Mesothelial cell of epicardium (in vitro differentiated cells): ENCODE data around the gene MPHOSPH8. TPM values are rescaled to one million over a fixed set of nuclear protein-coding genes. Genes with fewer than 3 reads are reported as not detected.

Experiments used
- DNase-seq, 2 experiments: peaks; one replicate each; pipeline ENCODE4 v3.0.0; 2021; ENCODE audit warnings: low spot score in 2 of 2; ENCODE audit not compliant: unreplicated experiment in 2 of 2
- H3K27ac Mint-ChIP-seq: 2 replicates; pipeline ENCODE4 v1.8.0; 2021; ENCODE audit warnings: mixed read lengths
- H3K27me3 Mint-ChIP-seq: 2 replicates; pipeline ENCODE4 v1.8.0; 2021; ENCODE audit warnings: low read depth, mixed read lengths
- H3K36me3 Mint-ChIP-seq: 2 replicates; pipeline ENCODE4 v1.8.0; 2021; ENCODE audit warnings: mixed read lengths
- H3K4me1 Mint-ChIP-seq: 2 replicates; pipeline ENCODE4 v1.8.0; 2021; ENCODE audit warnings: mixed read lengths
- H3K4me3 Mint-ChIP-seq: 2 replicates; pipeline ENCODE4 v1.8.0; 2021; ENCODE audit warnings: mild to moderate bottlenecking, moderate library complexity, mixed read lengths
- H3K9me3 Mint-ChIP-seq: 2 replicates; pipeline ENCODE4 v1.8.0; 2021; ENCODE audit warnings: mixed read lengths
- total RNA-seq: library from RNA; stranded (reverse); gene quantifications from 3 replicates; pipeline ENCODE4 v1.2.1, GENCODE V29; 2021
- TF ChIP-seq, protein P1 (sequence below): fragments of 200-600 bp; sonication (generic); IDR thresholded peaks from one replicate; pipeline ENCODE4 v1.5.0; 2021; ENCODE audit warnings: antibody characterized with exemption; ENCODE audit not compliant: unreplicated experiment

MPHOSPH8 gene
- total RNA-seq, 1 donor from 2014 or later, result 32.6 TPM

DNA sequence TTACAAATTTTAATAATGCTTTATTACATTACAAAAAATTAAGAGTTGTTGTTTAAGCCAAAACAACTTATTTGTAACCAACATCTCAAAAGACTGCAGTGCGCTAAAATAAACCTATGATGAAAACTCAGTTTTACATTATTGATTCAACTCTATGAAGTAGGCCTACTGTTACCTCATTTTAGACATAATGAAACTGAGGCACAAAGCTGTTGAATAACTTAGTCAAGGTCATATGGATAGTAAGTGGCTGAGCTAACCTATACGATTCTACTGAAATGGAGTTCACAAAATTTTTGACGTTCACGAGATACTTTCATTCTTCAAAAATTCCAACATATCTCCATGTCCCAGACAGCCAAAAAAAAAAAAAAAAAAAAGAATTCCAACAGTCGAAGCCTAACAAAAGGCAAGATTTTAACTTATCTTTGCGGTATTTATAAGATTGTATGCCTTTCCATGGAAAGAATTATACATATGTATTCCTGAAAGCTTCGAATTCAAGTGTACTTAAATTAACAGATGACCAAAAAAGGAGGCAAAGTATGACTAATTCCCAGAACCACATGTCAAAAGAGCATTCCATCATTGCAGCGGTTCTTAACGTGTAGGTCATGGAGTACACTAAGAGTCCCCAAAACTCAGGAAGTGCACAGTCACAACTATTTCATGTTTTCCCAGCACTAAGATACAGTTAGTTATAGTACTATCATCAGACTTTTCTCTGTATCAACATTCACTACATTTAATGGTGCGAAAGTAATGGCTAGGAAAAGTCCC, 79.9 kb downstream of the MPHOSPH8 start:
- H3K4me1 Mint-ChIP-seq, result no peaks in the 10 kb centered on the region
- H3K9me3 Mint-ChIP-seq, result no peaks in the 10 kb centered on the region
- H3K4me3 Mint-ChIP-seq, result no peak overlapping the region
- TF ChIP-seq, protein P1, sequence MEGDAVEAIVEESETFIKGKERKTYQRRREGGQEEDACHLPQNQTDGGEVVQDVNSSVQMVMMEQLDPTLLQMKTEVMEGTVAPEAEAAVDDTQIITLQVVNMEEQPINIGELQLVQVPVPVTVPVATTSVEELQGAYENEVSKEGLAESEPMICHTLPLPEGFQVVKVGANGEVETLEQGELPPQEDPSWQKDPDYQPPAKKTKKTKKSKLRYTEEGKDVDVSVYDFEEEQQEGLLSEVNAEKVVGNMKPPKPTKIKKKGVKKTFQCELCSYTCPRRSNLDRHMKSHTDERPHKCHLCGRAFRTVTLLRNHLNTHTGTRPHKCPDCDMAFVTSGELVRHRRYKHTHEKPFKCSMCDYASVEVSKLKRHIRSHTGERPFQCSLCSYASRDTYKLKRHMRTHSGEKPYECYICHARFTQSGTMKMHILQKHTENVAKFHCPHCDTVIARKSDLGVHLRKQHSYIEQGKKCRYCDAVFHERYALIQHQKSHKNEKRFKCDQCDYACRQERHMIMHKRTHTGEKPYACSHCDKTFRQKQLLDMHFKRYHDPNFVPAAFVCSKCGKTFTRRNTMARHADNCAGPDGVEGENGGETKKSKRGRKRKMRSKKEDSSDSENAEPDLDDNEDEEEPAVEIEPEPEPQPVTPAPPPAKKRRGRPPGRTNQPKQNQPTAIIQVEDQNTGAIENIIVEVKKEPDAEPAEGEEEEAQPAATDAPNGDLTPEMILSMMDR, result no peak
- no peaks in the 10 kb centered on the region for H3K27me3 Mint-ChIP-seq
- no peak for DNase-seq
- no peak overlapping the region for H3K27ac Mint-ChIP-seq
- peaks cover 5% of the 10 kb centered on the region for H3K36me3 Mint-ChIP-seq

DNA sequence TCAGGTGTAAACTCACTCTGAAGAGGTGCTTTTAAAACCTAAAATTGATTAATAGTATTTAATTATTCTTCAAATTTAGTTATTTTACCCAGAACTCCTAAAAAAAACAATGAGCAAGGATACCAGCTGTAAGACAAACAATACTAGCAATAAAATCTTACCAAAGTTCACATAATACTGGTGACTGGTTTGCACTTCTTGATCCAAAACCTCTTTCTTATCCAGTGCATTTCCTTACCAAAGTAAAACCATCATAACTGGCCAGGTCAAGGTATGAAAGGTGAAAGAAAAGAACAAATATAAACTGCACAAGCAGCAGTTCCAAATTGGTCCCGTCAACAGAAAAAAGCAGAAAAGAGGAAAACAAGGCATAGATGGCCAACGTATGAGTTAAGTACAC, 86.6 kb downstream of the MPHOSPH8 start:
- no peaks in the 10 kb centered on the region for H3K27me3 Mint-ChIP-seq
- TF ChIP-seq, protein P1, result no peak
- peaks cover 12% of the 10 kb centered on the region for H3K36me3 Mint-ChIP-seq
- DNase-seq, result no peak
- peaks cover 4% of the 10 kb centered on the region for H3K4me1 Mint-ChIP-seq
- H3K9me3 Mint-ChIP-seq, result peaks cover 4% of the 10 kb centered on the region
- H3K27ac Mint-ChIP-seq, result no peak overlapping the region
- no peak overlapping the region for H3K4me3 Mint-ChIP-seq

Other genes with a start within 250 kb of the MPHOSPH8 start
- gene TPTE2, start 72.1 kb upstream of the MPHOSPH8 start, total RNA-seq, result 0.18 to 0.60 TPM (median 0.47 TPM) in 3 replicates
- gene PSPC1, start 149.3 kb downstream of the MPHOSPH8 start, total RNA-seq, result 85.1 to 86.7 TPM (median 85.8 TPM) in 3 replicates
- 22.0 to 23.9 TPM (median 22.5 TPM) in 3 replicates for gene ZMYM5, start 230.0 kb downstream of the MPHOSPH8 start, total RNA-seq